ENCODE data around the gene SIRT2.

DNA sequence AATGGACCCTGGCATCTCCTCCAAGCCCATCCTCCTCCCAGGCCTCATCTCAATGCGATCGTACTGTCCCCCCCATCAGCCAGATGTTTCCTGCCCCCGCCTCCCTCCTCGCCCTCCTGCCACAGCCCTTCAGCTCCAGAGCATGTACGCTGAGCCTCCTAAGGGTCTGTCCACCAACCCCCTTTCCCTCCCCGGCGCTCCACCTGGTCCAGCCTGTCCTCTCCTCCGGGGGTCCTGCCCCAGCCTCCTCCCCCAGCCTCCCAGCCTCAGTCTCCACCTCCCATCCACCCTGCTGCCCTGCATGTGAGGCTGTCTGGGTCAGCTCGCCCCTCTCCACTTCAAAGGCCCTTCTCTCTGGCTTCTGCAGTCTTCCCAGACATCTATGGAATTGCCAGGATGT is 4.5 kb downstream of the SIRT2 start:
- TF ChIP-seq POLR2A (IDR thresholded peaks at IDR 0.05) = no peak
- TF ChIP-seq, protein P1, sequence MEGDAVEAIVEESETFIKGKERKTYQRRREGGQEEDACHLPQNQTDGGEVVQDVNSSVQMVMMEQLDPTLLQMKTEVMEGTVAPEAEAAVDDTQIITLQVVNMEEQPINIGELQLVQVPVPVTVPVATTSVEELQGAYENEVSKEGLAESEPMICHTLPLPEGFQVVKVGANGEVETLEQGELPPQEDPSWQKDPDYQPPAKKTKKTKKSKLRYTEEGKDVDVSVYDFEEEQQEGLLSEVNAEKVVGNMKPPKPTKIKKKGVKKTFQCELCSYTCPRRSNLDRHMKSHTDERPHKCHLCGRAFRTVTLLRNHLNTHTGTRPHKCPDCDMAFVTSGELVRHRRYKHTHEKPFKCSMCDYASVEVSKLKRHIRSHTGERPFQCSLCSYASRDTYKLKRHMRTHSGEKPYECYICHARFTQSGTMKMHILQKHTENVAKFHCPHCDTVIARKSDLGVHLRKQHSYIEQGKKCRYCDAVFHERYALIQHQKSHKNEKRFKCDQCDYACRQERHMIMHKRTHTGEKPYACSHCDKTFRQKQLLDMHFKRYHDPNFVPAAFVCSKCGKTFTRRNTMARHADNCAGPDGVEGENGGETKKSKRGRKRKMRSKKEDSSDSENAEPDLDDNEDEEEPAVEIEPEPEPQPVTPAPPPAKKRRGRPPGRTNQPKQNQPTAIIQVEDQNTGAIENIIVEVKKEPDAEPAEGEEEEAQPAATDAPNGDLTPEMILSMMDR (IDR thresholded peaks at IDR 0.05) = no peak
